CD4-positive, alpha-beta T cell treated with Interleukin-17A for 4 hours (primary cell): ENCODE measurements around the gene PLD4.

Source experiments
- DNase-seq: peaks from one replicate; pipeline ENCODE4 v3.0.0-alpha.2; 2020; ENCODE audit warnings: mixed read lengths

The PLD4 gene

DNA sequence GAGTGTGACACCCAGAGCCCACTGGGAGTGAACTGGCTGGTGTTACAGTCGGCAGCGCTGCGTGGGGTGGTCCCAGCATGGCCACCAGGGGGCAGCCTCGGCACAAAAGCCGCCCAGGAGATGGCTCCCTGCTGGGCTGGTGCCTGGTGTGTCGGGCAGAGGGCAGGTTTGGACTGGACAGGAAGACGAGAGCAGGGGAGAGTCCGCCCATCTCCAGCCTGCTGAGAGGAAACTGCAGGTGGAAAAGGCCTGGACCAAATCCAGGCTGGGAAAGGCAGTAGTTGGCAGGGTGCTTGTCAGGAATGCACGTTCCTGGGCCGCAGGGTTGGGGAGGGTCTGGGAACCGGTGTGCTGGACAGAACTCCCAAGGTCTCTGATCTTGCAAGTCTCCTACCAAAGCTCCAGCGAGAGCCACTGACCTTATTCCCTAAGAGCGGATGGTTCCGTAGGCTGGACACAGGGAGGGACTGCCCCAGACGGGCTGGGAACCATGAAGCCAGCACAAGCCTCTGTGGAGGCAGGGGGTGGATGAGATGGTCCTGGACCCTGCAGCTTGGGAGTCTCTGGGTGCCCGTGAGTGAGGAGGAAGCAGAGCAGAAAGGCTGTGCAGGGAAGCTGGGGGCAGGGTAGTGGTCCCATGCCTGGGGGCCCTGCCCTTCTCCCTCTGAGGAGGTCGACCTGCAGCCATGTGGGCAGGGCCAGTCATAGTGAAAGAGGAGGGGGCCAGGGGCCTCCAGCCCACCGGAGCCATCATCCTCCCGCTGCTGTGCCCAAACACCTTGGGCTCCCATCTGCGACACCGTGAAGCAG, 51.7 kb downstream of the PLD4 start:
- peak; percentile 91 for DNase-seq

- no peak for DNase-seq
Observed at GRCh38 chr14:104977008-104977680, 52.5 kb downstream of the PLD4 start.

DNA sequence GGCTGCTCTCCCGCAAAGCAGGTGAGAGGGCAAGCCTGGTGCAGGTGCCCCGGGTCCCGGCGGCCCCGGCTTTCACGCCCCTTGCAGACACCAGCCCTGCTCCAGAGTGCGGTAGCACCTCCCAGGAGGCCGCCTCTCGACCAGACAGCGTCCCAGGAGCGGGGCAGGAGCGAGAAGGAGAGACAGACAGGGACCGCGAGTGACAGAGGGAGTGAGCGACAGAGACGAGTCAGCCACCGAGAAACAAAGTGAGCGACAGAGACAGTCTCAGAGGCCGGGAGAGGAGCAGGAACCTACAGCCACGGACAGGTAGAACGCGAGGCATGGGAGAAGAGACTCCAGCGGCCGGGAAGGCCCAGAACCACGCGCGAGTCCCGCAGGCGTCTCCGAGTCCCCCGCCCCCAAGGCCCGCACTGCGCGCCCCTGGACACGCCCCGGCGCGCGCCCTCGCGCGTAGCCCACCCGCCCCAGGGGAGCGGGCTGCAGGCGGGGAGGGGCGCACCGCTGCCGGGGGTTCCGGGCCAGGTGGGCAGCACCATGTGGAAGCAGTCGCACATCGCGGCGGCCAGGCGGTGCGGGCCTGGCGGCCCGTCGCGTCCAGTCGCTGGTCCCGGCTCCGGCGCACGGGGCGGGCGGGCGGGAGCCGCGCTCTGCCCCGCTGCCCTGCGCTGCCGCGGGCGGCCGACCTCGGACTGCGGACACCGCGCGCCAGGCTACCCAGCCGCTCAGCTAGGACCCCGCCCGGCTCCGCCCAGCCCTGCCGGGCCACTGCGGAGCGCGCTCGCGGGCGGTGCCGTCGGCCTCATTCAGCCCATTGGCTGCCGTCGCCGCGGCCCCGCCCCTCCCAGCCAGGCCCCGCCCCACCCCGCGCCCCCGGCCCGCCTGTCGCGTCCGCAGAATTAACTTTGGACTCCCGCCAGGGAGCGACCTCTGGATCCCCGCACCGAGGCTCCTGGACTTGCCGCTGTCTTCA, 53.3 kb downstream of the PLD4 start, which contains the start of gene AHNAK2:
AHNAK2 (minus strand) TSS at position 694 of the 973 bp plus-strand sequence; CDS start at position 557, 137 bp downstream.
- DNase-seq = peak; percentile 60

DNA sequence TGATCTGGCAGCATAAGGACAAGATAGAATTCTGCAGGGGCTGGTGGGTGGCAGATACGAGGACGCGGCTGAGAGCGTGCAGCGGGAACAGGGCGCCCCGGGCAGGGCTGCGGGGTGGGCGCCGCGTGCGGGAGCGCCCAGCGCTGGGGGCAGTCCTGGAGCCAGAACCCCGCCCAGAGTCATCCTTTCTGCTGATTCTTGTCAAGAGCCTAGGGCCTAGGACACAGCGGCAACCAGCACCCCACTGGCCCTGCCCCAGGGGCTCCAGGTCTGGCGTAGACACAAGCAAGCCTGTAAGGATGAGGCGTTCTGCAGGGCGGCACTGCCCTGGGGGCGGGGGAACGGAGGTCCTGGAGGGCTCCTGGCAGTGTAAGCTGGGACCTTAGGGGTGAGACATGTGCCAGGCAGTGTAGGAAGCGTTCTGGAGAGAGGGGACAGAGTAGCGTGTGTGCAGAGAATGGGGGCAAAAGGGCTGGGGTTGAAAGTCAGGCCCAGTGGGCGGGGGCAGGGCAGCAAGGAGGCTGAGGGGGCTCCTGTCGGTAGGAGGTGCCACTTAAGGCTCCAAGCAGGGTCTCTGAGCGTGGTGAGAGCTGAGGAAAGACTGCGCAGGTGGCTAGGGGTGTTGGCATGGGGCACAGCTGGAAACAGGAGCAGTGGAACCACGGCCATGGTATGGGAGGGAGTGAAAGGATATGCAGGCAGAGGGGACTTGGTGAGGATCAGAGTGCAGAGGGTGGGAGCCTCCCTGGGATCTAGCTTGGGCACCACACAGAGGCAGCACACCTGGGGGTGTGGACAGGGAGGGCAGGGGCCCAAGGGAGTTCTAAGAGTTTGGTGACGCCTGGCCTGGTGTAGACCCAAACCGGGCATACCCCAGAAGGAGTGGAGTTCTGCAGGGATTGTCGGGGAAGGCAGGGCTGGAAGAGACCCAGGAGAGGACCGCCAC, 54.3 kb downstream of the PLD4 start:
- DNase-seq = no peak

- no peak for DNase-seq
Observed at GRCh38 chr14:104979758-104980610, 55.3 kb downstream of the PLD4 start.

GRCh38 chr14:104980611-104981531, 56.2 kb downstream of the PLD4 start:
- DNase-seq = no peak

DNA sequence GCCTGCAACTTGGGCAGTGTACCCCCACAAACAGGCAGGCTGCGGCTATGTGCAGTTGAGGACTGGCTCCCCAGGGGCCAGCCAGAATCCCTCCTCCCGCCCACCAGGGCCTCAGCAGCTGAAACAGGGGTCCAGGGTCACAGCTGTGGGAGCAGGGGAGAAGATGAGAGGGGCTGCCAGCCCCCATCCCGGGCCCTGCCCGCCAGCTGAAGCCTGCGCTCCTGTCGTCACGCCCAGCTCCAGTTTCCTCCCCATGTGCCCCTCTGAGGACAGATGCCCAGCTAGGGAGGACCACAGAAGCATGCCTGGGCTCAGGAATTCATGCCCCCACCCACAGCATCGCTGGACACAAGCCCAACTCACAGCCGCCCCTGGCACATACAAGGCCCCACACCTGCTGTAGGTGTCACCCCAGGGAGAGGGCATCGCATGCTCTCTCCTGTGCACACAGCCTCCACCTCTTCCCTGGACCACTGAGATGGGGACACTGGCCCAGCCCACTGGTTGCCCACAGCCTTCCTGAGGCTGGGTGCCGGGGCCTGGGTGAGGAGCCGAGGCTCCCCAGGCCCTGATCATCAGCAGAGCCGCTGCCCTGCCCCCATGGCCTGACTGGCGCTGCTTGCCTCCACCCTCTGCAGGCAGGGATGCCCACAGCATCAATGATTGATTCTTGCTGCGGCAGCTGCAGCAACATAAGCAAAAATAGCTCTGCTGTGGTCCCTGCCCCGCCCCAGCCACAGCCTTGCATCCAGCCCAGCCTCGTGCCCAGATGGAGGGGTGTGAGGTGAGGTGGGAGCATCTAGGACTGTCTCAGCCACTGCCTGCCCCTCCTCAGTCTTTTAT, 57.2 kb downstream of the PLD4 start:
- DNase-seq = no peak

- no peak for DNase-seq
Observed at GRCh38 chr14:104982548-104983230, 58.0 kb downstream of the PLD4 start.
